ENCODE results near the gene ANAPC5. TPM values are rescaled to one million over a fixed set of nuclear protein-coding genes. Genes with fewer than 3 reads are reported as not detected.

ANAPC5 gene
- total RNA-seq, 1 experiment from 2014 or later = 116 TPM

GRCh38 chr12:121277374-121277759 lies 74.8 kb downstream of the ANAPC5 start (continued):
- TF ChIP-seq ZNF532 (CRISPR knock-in tag; IDR thresholded peaks at IDR 0.05; ENCODE audit: borderline replicate concordance) (no peak), ZNF232 (CRISPR knock-in tag; IDR thresholded peaks at IDR 0.05) (no peak), ZNF425 (CRISPR knock-in tag; conservative IDR thresholded peaks at IDR 0.05) (no peak), ZBTB43 (CRISPR knock-in tag; IDR thresholded peaks at IDR 0.05) (no peak), ESRRA (CRISPR knock-in tag; IDR thresholded peaks at IDR 0.05; ENCODE audit: borderline replicate concordance) (no peak)

- POLR2A ChIA-PET = no interaction called here
- Mint-ChIP-seq H3K27ac (no peak overlapping the region), H3K4me3 (no peak overlapping the region), H3K36me3 (peaks cover 34% of the 10 kb centered on the region), H3K4me1 (peaks cover 4% of the 10 kb centered on the region), H3K9me3 (peaks cover 3% of the 10 kb centered on the region; the same call in 1 of the 2 replicates), H3K27me3 (ENCODE audit: low read depth) (no peaks in the 10 kb centered on the region)
- CTCF ChIA-PET = no interaction called here
- DNase-seq (ENCODE audit: low spot score) (no peak), ATAC-seq (no peak)
- 0 out of 2 replicates have a peak, but pooled peaks have one; percentile 15 for TF ChIP-seq FOXP1 (CRISPR knock-in tag; IDR thresholded peaks at IDR 0.05; ENCODE audit: borderline replicate concordance)
- no peak for TF ChIP-seq NR3C1 (CRISPR knock-in tag; conservative IDR thresholded peaks at IDR 0.05; ENCODE audit: low read depth)
Measured at GRCh38 chr12:121274036-121274763, 78.0 kb downstream of the ANAPC5 start.

- POLR2A ChIA-PET = no interaction called here
- no peaks in the 10 kb centered on the region for H3K4me1 Mint-ChIP-seq
- no peak for TF ChIP-seq ZNF281 (CRISPR knock-in tag; IDR thresholded peaks at IDR 0.05)
- H3K27me3 Mint-ChIP-seq (ENCODE audit: low read depth) = no peaks in the 10 kb centered on the region
- peaks cover 36% of the 10 kb centered on the region for H3K36me3 Mint-ChIP-seq
- CTCF ChIA-PET = no interaction called here
- no peak overlapping the region for H3K27ac Mint-ChIP-seq
- H3K9me3 Mint-ChIP-seq = peaks cover 3% of the 10 kb centered on the region; the same call in 1 of the 2 replicates
- no peak for DNase-seq (ENCODE audit: low spot score)
- ATAC-seq = no peak
- no peak overlapping the region for H3K4me3 Mint-ChIP-seq
Measured at GRCh38 chr12:121273364-121273896, 78.8 kb downstream of the ANAPC5 start.
